Muscle of back (tissue), 11 donors: Measurements from ENCODE around the gene PRMT2. TPM values are rescaled to one million over a fixed set of nuclear protein-coding genes. Genes with fewer than 3 reads are reported as not detected.
A peak's percentile ranks its signal among the peaks of the same experiment; 100 is the strongest.

ENCODE experiments used
- DNase-seq, 3 donors: peaks; one replicate each; pipeline versions ENCODE4 v3.0.0 to v3.0.0-alpha.2; 2013
- polyA plus RNA-seq, 10 donors: library from polyadenylated mRNA; unstranded; fragments of 120-200 nt; gene quantifications; one replicate each; pipeline ENCODE4 v1.2.1, GENCODE V29; 2013; ENCODE audit not compliant: insufficient read length in 10 of 10

Gene PRMT2
- polyA plus RNA-seq, 10 donors = 95.5 to 125 (median 110) TPM

GRCh38 chr21:46639489-46640386 is 4.3 kb downstream of the PRMT2 start:
- peak in 1 of 3 donors; percentile 41 for DNase-seq

DNA sequence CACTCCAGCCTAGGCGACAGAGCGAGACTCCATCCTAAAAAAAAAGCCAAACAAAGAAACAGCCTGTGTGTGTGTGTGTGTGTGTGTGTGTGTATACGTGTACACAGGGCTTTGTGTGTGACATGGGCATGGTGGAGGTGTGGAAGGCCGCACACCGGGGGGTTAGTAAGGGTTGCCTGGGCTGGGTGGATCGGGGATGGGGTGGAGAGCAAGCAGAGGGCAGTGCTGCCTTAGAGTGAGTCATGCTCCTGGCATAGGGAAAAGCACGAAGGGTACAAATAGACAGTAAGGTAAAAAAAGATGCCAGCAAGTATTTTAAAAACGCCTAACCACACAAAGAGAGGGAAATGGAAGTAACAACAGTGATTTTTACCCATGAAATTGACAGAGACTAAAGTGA is 6.2 kb downstream of the PRMT2 start:
- no peak for DNase-seq

DNA sequence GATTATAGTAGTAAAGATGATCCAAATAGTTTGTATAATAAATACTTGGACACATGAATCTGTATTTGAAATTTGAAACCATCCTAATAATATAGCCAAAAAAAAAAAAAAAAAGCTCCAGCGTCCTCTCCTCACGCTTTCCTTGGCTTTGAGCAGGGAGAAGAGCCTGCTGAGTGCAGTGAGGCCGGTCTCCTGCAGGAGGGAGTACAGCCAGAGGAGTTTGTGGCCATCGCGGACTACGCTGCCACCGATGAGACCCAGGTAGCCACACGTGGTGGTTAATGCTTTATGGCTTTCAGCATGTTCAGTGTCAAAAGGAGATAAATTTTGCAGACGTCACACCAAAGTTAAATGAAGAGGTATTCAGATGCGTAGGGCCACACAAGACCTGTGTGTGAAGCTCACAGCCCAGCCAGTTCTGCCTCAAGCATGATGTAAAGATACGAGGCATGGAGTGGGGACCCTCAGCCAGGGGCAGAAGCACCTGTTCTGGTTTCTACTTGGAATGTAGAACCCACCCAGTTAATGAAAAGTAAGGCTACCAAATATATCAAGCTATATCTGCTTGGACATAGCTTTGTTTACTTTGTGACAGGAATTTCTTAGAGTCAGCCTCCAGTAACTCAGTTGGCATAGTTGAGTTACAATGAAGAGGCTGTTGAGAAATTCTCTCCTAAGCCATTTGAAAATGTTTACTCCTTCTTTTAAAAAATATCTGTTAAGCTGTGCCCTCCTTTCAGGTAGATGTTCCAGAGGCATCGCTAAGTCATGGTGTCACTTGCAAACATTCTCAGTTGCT is 8.1 kb downstream of the PRMT2 start:
- DNase-seq = no peak

GRCh38 chr21:46645840-46646239 is 10.4 kb downstream of the PRMT2 start:
- DNase-seq = no peak

DNA sequence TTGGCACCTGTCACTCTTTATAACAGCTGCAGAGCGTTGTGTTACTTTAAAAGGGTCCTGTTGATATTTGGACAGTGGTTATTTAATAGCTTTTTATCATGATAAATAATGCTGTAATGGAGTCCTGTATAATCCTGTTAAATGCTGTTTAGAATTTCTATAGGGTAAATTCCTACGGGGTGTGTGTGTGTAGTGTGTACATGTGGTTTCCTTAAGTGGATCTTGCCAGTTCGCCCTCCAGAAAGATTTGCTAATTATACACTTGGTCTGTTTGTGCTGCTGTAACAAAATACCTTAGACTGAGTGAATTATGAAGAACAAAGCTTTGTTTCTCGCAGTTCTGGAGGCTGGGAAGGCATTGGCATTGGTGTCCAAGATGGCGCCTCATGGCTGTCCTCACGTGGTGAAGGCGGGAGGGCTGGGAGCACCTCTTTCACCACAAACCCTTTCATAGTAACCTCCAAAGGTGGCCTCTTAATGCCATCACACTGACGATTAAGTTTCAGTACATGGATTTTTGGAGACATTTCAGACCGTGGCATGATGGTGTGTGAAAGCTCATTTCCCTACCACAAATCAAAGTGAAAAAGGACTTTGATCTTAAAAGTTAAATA is 11.2 kb downstream of the PRMT2 start:
- no peak for DNase-seq

DNA sequence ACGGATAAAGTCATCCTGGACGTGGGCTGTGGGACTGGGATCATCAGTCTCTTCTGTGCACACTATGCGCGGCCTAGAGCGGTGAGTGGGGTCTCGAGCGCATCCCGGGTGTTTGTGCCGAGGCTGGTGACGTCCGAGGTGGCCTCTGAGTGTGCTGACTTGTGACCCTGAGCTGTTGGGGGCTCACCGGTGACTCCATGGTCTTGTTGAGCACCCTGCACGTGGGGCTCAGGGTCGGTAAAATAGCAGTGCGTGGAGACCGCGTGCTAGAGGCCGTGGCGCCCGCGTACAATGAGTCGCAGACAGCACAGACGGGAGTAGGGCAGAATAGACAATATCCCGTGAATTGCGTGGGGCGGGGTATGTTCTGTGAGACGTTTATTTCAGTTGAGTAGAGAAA is 13.1 kb downstream of the PRMT2 start:
- DNase-seq = no peak

- no peak for DNase-seq
Measured at GRCh38 chr21:46649356-46649755, 13.9 kb downstream of the PRMT2 start.

GRCh38 chr21:46650476-46651098 is 15.1 kb downstream of the PRMT2 start:
- no peak for DNase-seq

GRCh38 chr21:46651121-46651520 is 15.6 kb downstream of the PRMT2 start:
- no peak for DNase-seq

- no peak for DNase-seq
Measured at GRCh38 chr21:46655230-46655629, 19.8 kb downstream of the PRMT2 start.

- no peak for DNase-seq
Measured at GRCh38 chr21:46656820-46657219, 21.3 kb downstream of the PRMT2 start.

DNA sequence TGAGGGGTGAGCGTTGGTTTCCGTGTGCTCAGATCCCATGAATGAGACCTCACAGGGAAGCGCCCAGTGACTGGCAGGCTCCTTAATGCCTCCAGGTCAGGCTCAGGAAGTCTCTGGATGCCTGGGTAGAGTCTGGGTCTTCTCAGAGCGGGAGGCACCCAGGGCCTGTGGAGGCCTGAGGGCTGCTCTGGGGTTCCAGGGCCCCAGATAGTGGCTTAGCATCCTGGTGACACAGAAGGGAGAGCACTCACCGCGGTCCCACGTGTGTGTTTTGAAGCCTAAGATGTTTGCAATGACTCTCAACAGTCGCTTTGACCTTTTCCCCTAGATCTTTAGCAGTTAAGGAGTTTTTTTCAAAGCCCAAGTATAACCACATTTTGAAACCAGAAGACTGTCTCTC is 25.0 kb downstream of the PRMT2 start:
- no peak for DNase-seq

- peak; percentile 78 to 87 (median 85) for DNase-seq
Measured at GRCh38 chr21:46661211-46661625, 25.7 kb downstream of the PRMT2 start.

GRCh38 chr21:46661642-46662366 is 26.3 kb downstream of the PRMT2 start:
- no peak for DNase-seq

GRCh38 chr21:46662367-46662654 is 26.8 kb downstream of the PRMT2 start:
- DNase-seq = no peak

- no peak for DNase-seq
Measured at GRCh38 chr21:46662765-46663500, 27.5 kb downstream of the PRMT2 start.

- DNase-seq = no peak
Measured at GRCh38 chr21:46663754-46664153, 28.3 kb downstream of the PRMT2 start.

DNA sequence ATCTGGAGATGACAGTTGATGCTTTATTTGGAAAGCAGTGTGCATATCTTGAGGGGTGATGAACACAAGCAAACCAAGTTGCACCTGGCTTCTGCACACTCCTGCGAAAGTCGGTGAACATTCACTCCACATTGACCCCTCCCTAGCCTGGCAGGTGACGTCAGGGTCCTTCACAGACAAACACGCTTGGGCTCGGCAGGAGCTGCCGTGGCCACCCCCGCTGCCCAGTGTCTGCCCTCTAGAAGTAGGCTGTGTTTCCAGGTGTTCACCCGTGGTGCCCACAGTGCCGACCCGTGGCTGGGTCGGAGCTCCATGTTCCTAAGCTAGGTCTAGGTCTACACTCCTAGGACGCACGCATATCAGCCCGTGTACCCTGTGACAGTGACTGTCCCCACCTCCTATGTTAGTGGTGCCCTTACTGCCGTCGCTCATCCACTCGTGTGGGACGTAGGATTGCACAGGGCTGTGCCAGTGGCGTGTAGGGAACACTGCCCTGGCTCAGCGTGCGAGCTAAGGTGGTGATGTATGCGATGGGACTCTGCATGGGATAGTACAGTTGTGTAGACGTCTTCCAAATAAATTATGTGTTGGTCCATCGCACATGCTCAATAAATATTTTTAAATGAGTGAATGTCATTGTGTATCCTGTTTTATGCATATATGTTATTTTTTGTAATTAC is 29.0 kb downstream of the PRMT2 start:
- no peak for DNase-seq

GRCh38 chr21:46665566-46665965 is 30.1 kb downstream of the PRMT2 start:
- no peak for DNase-seq
